DND-41 (cell line): ENCODE data around the gene SLC48A1.

Source experiments
- ATAC-seq: fragments of 200-7000 bp; cut with Tn5 transposase; 3 replicates; pipeline ENCODE4 v1.9.1; 2021; ENCODE audit warnings: low read depth; ENCODE audit not compliant: insufficient read depth
- DNase-seq: peaks from one replicate; pipeline ENCODE4 v3.0.0-alpha.2; 2020
- H2AFZ ChIP-seq: 2 replicates; pipeline ENCODE4 v1.6.0; 2012; ENCODE audit warnings: low read depth, low read length
- H3K27ac ChIP-seq: 2 replicates; pipeline ENCODE4 v1.5.1; 2012; ENCODE audit warnings: low read length, inconsistent platforms
- H3K27me3 ChIP-seq: fragments of 200-600 bp; sonication (generic); 2 replicates; pipeline ENCODE4 v1.6.0; 2012; ENCODE audit warnings: low read length, mild to moderate bottlenecking, inconsistent platforms; ENCODE audit not compliant: insufficient read depth, poor library complexity
- H3K36me3 ChIP-seq: 2 replicates; pipeline ENCODE4 v1.5.1; 2012; ENCODE audit warnings: low read length, inconsistent platforms; ENCODE audit not compliant: insufficient read depth
- H3K4me1 ChIP-seq: 2 replicates; pipeline ENCODE4 v1.5.1; 2012; ENCODE audit warnings: mild to moderate bottlenecking, low read length; ENCODE audit not compliant: insufficient read depth
- H3K4me2 ChIP-seq: 2 replicates; pipeline ENCODE4 v1.6.0; 2012; ENCODE audit warnings: mild to moderate bottlenecking, moderate library complexity, low read length, inconsistent platforms; ENCODE audit not compliant: insufficient read depth
- H3K4me3 ChIP-seq, 2 experiments: fragments of 200-600 bp in 1 of 2; shearing (Covaris generic) in 1 of 2; 2 replicates each; pipeline ENCODE4 v1.5.1; 2012 to 2016; ENCODE audit warnings: inconsistent platforms in 2 of 2, low read length in 2 of 2, mild to moderate bottlenecking in 2 of 2, low read depth in 1 of 2, moderate library complexity in 1 of 2
- H3K79me2 ChIP-seq: 2 replicates; pipeline ENCODE4 v1.6.0; 2012; ENCODE audit warnings: low read length, inconsistent platforms; ENCODE audit not compliant: insufficient read depth
- H3K9ac ChIP-seq: 2 replicates; pipeline ENCODE4 v1.6.0; 2012; ENCODE audit warnings: low read depth, mild to moderate bottlenecking, inconsistent platforms, low read length, moderate library complexity
- H3K9me3 ChIP-seq: 2 replicates; pipeline ENCODE4 v1.5.1; 2012; ENCODE audit warnings: low read length, moderate library complexity, mild to moderate bottlenecking, inconsistent platforms; ENCODE audit not compliant: insufficient read depth, severe bottlenecking
- H4K20me1 ChIP-seq: 2 replicates; pipeline ENCODE4 v1.6.0; 2012; ENCODE audit warnings: low read length; ENCODE audit not compliant: insufficient read depth
- EZH2 ChIP-seq: IDR thresholded peaks from 3 replicates; pipeline ENCODE4 v1.6.1; 2012; ENCODE audit warnings: borderline replicate concordance, low read depth, mild to moderate bottlenecking, moderate library complexity, low read length, inconsistent platforms; ENCODE audit not compliant: severe bottlenecking
- TF ChIP-seq, protein P1 (sequence below): IDR thresholded peaks from 2 replicates; pipeline ENCODE4 v1.5.1; 2012; ENCODE audit warnings: borderline replicate concordance, low read length, moderate library complexity, mild to moderate bottlenecking; ENCODE audit not compliant: poor library complexity, severe bottlenecking; ENCODE audit errors: extremely low read depth

Gene SLC48A1

DNA sequence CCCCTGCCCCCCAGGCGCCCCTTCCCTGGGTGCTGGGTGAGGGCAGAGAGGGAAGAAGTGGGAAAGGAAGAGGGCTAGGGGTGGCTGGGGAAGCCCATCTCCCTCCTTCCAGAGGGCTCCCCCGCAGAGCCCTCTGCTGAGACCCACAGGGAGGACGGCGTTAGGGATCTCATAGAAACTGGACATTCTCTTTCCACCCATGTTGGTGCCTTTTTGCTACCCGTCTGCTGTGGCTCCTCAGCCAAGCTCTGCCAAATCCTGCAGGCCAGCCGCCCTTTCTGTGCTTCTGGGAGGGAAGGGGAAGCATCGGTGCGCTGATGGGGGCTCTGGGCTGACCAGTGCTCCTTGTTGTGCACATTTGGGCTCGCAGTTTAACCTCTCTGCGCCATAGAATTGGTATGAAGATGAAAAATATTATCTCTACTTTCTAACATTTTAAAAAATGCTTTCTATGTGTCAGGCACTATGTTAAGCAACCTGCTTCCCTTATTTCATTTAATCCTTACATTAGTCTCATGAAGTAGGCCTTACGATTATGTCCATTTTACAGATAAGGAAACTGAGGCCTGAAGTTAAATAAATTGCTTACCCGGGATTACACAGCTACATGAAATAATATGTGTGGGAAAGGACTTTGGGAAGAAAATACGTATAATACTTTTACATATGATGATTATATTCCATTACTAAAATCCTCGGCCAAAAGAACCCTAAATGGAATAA is 981 bp downstream of the SLC48A1 start:
- H3K79me2 ChIP-seq: no peaks in the 10 kb centered on the region
- peak overlapping the region; percentile 69 for H3K9ac ChIP-seq
- H3K36me3 ChIP-seq: no peaks in the 10 kb centered on the region
- H3K4me2 ChIP-seq: peak overlapping the region; percentile 98
- peaks cover 21% of the 10 kb centered on the region for H3K4me1 ChIP-seq
- DNase-seq: no peak
- no peak overlapping the region; the same call in 1 of the 2 replicates for H3K27ac ChIP-seq
- peak overlapping the region; percentile 37 to 70; a peak in 3 of 4 replicates for H3K4me3 ChIP-seq
- no peaks in the 10 kb centered on the region for H3K9me3 ChIP-seq
- TF ChIP-seq EZH2: no peak
- TF ChIP-seq, protein P1, sequence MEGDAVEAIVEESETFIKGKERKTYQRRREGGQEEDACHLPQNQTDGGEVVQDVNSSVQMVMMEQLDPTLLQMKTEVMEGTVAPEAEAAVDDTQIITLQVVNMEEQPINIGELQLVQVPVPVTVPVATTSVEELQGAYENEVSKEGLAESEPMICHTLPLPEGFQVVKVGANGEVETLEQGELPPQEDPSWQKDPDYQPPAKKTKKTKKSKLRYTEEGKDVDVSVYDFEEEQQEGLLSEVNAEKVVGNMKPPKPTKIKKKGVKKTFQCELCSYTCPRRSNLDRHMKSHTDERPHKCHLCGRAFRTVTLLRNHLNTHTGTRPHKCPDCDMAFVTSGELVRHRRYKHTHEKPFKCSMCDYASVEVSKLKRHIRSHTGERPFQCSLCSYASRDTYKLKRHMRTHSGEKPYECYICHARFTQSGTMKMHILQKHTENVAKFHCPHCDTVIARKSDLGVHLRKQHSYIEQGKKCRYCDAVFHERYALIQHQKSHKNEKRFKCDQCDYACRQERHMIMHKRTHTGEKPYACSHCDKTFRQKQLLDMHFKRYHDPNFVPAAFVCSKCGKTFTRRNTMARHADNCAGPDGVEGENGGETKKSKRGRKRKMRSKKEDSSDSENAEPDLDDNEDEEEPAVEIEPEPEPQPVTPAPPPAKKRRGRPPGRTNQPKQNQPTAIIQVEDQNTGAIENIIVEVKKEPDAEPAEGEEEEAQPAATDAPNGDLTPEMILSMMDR: no peak
- peak; percentile 25; the same call in 2 of the 3 replicates for ATAC-seq
- H2AFZ ChIP-seq: peak overlapping the region; percentile 79
- no peaks in the 10 kb centered on the region; the same call in 1 of the 2 replicates for H4K20me1 ChIP-seq
- peaks cover 17% of the 10 kb centered on the region for H3K27me3 ChIP-seq

DNA sequence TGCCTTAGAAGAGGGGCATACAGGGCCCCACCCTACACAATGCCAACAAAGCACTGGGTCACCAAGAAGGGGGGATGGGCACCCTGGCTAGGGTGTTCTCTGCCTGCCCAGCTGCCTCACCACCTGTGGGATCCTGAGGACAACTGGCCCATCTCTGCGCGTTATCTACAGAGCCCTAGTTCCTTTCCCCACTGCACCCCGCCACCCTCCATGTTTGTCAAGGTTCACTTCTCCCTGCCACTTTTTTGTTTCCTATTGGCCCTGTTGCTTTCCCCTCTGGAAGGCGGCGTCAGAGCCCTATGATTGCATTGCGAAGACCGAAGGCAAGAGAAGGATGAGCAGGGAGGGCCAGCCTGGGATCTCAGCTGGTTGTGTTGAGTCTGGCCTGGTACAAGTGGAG is 1.6 kb downstream of the SLC48A1 start:
- peaks cover 17% of the 10 kb centered on the region for H3K27me3 ChIP-seq
- H3K4me1 ChIP-seq: peaks cover 21% of the 10 kb centered on the region
- ATAC-seq (no peak), DNase-seq (no peak)
- H3K79me2 ChIP-seq: no peaks in the 10 kb centered on the region
- H2AFZ ChIP-seq: no peak overlapping the region
- no peaks in the 10 kb centered on the region for H3K36me3 ChIP-seq
- no peak overlapping the region for H3K9ac ChIP-seq
- no peaks in the 10 kb centered on the region for H3K9me3 ChIP-seq
- no peaks in the 10 kb centered on the region; the same call in 1 of the 2 replicates for H4K20me1 ChIP-seq
- TF ChIP-seq, protein P1: no peak
- no peak for TF ChIP-seq EZH2
- H3K27ac ChIP-seq: no peak overlapping the region
- H3K4me2 ChIP-seq: peak overlapping the region; percentile 98; the same call in 1 of the 2 replicates
- no peak overlapping the region for H3K4me3 ChIP-seq

- Histone ChIP-seq H3K36me3 (no peaks in the 10 kb centered on the region), H2AFZ (no peak overlapping the region), H3K4me1 (peaks cover 21% of the 10 kb centered on the region), H4K20me1 (no peaks in the 10 kb centered on the region; the same call in 1 of the 2 replicates), H3K27ac (no peak overlapping the region), H3K9me3 (no peaks in the 10 kb centered on the region), H3K79me2 (no peaks in the 10 kb centered on the region), H3K4me3 (no peak overlapping the region), H3K27me3 (peaks cover 17% of the 10 kb centered on the region), H3K9ac (no peak overlapping the region), H3K4me2 (no peak overlapping the region)
- DNase-seq (peak; percentile 29), ATAC-seq (no peak)
- TF ChIP-seq, protein P1: no peak
- no peak for TF ChIP-seq EZH2
Observed at GRCh38 chr12:47775100-47775911, 2.3 kb downstream of the SLC48A1 start.
